ENCODE data around the gene NACC2. TPM values are rescaled to one million over a fixed set of nuclear protein-coding genes. Genes with fewer than 3 reads are reported as not detected.

NACC2 gene, protein sequence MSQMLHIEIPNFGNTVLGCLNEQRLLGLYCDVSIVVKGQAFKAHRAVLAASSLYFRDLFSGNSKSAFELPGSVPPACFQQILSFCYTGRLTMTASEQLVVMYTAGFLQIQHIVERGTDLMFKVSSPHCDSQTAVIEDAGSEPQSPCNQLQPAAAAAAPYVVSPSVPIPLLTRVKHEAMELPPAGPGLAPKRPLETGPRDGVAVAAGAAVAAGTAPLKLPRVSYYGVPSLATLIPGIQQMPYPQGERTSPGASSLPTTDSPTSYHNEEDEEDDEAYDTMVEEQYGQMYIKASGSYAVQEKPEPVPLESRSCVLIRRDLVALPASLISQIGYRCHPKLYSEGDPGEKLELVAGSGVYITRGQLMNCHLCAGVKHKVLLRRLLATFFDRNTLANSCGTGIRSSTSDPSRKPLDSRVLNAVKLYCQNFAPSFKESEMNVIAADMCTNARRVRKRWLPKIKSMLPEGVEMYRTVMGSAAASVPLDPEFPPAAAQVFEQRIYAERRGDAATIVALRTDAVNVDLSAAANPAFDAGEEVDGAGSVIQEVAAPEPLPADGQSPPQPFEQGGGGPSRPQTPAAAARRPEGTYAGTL
- total RNA-seq = 1.9 and 2.2 TPM in 2 replicates
- total RNA-seq (2013) = 0.75 TPM
- 0.34 and 0.48 TPM in 2 replicates for polyA plus RNA-seq
- polyA minus RNA-seq = 0.86 and 1.1 TPM in 2 replicates

GRCh38 chr9:136095070-136096058 is at the start of gene NACC2:
Gene NACC2, minus strand, starts transcription at chr9:136095289. Its CDS starts 44,768 bp downstream, at chr9:136050521.
- Histone ChIP-seq H3K9ac (ENCODE audit: low read length) (peak within 1 kb of the TSS; percentile 39), H3K27me3 (replicated peaks in 1 of 4; ENCODE audit: control extremely low read depth in 1 of 4, control insufficient read depth in 3 of 4, insufficient read depth in 4 of 4, low read length in 3 of 4) (peaks cover 0 to 48% (median 8%) of the 10 kb centered on the region in 4 experiments), H3K4me3 (ENCODE audit: control extremely low read depth in 1 of 5, extremely low read depth in 1 of 5, insufficient read depth in 1 of 5, low read depth in 2 of 5, low read length in 4 of 5) (peak within 1 kb of the TSS in 4 of 5 experiments; percentile 15 to 40 (median 36)), H3K4me1 (ENCODE audit: control insufficient read depth in 2 of 2, insufficient read depth in 2 of 2, low read length in 2 of 2) (peaks cover 10 to 12% of the 10 kb centered on the region in 2 donors), H3K4me2 (replicated peaks; ENCODE audit: low read depth, low read length, poor library complexity, severe bottlenecking) (peak within 1 kb of the TSS; percentile 75), H3K36me3 (replicated peaks in 1 of 2; ENCODE audit: control extremely low read depth in 1 of 2, control insufficient read depth in 1 of 2, extremely low read depth in 1 of 2, insufficient read depth in 2 of 2, low read length in 1 of 2) (no peaks in the 10 kb centered on the region), H2AFZ (ENCODE audit: insufficient read depth, low read depth, low read length, poor library complexity, severe bottlenecking) (peak within 1 kb of the TSS; percentile 58), H3K79me2 (ENCODE audit: control insufficient read depth, insufficient read depth, low read length) (no peaks in the 10 kb centered on the region), H4K20me1 (ENCODE audit: control insufficient read depth, insufficient read depth, low read length, poor library complexity, severe bottlenecking) (no peaks in the 10 kb centered on the region), H3K27ac (ENCODE audit: low read length in 2 of 2) (no peak within 1 kb of the TSS), H3K9me3 (ENCODE audit: control extremely low read depth in 1 of 3, control insufficient read depth in 2 of 3, insufficient read depth in 1 of 3, low read length in 2 of 3) (peaks cover 0 to 3% (median 0%) of the 10 kb centered on the region in 3 donors)
- H3K27me3 Mint-ChIP-seq = peaks cover 22% of the 10 kb centered on the region
- ChIA-PET POLR2A (interaction anchor here (0.5 kb wide), 1 partner anchor 1966 kb away, joined by 3 read pairs; no protein-coding TSS in a partner anchor), CTCF (interaction anchor here (1.5 to 5.1 kb wide), 4 partner anchors 12 to 27 kb away, joined by 4 to 21 read pairs (median 4); no protein-coding TSS in a partner anchor)
- H3K4me1 Mint-ChIP-seq = peaks cover 6% of the 10 kb centered on the region
- WGBS (ENCODE audit: insufficient coverage) = 2% methylated on average over 135 of the region's 143 CpGs
- ATAC-seq (ENCODE audit: low read depth) (peak; percentile 25), DNase-seq (no peak)
- H3K27ac Mint-ChIP-seq = no peak within 1 kb of the TSS
- H3K4me3 Mint-ChIP-seq = peak within 1 kb of the TSS; percentile 66
- intact Hi-C loops (cut with micrococcal nuclease) = no loop called here
- no peaks in the 10 kb centered on the region for H3K9me3 Mint-ChIP-seq (ENCODE audit: insufficient read depth)
- TF ChIP-seq EZH2 (IDR thresholded peaks at IDR 0.05; ENCODE audit: borderline replicate concordance, insufficient read depth, low read depth, low read length, poor library complexity, severe bottlenecking) (no peak), CTCF (IDR thresholded peaks at IDR 0.05) (no peak)
